HL-60/S4 treated with retinoic acid at 250 ng/mL for 4 days and 3 days (cell line): ENCODE data around the gene ALG5.

Experiments used
- in situ Hi-C: fragments of 300-500 bp; cut with MboI; formaldehyde crosslinking; loops from 2 replicates; pipeline ENCODE4 v1.7.0; 2022; ENCODE audit warnings: low sequenced_read_pairs

ALG5 gene

DNA sequence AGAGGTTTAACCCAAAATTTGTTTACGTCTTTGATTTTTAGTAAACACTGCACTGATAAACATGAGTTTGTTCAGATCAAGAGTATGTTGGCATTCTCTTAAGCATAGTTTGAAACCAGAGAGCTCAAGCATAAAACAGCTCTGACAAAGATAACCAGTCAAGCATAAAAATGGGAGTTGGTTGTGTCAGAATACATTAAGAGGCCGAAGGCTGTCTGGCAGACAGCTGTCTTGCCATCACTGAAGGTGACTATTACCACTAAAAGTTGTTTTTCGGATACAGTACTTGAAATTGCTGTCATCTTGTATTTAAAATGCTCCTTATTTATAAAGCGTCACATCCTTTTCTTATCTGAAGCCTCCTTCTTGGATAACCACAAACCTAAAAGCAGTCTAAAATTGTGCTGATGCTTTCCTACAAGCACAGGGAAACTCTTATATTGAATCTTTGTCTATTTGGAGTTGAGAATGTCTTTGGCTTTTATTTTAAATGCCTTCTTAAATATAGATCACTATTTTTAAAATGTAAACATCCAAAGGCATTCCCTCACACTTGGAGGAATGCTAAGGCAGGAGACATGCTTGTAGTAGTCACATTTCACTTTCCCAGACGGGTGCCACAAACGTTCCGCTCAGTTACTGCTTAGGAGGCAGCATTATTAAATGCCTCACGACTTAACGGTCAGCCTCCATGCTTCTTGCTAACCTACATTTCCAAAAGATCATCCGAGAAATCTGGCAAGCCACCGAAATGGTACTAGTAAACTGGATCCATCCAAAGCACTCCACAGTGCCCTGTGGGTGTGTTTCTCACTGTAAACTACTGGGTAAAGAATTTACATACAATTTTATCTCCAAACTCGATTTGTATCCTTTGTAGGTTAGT lies 80.7 kb downstream of the ALG5 start:
- in situ Hi-C loops: no loop called here

DNA sequence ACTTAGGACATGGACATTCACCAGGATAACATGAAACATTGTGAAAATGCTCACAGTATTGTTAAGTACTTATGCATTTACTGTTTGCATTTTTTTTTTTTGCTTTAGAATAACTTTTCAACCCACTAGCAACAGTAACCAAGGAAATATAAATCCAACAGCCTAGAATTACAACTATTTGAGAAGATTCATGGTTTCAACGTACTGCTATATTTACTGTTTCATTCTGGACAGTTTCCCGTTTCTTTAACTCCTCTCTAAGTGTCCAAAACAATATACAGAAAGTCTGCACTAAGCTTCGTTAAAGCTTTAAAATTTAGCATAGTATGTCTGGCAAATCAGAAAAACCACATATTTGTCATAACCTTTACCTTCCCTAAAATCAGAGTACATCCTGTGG lies 81.8 kb downstream of the ALG5 start:
- in situ Hi-C loops: no loop called here

DNA sequence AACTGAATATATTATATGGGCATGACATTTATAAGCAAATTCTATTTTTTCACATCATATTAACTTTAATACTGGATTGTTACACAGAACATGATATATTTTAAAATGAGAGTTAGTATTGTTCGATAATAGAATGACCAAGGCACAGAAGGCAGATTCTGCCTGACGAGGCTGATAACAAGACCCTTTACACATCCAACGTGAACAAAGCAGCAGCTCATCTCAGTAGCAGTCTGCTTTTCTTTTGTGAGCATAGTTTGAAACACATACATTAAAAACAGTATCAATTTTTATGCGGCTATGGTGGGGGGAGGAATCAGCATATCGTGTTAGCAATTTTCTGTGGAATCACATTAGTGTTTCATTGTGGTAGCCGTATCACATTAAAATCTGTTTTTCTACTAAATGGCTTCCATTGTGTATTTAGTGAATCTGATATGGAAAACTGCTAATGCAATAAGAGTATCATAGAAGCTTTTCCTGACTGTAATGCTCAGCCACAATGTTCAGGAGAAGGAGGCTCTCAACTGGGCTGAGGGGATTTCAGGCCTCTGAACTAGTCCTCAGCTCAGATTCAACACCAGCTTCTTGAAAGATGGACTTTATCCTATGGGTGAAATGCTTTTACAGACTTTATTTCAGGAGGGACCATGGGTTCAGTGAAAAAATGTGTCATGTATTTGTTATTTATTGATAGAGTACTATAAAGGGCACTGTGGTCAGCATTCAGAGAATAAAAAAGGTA lies 83.1 kb downstream of the ALG5 start:
- in situ Hi-C loops: no loop called here

DNA sequence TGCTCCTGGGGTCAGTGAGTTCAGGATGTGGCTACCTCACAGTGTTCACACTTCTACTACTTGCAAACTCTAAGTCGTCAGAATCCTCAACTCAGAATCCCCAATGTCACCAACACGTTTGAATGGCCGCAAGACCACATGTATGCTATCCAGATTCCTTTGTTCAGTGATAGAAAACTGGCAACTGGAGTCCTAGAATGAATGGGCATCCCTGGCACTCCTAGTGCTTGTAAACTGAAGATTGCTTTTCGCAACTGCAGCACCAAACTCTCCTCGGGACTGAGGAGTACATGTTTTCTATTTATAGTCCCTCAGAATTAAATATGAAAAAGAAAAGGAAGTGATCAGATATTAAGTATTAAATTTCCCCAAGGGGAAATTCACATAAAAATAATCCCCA lies 84.0 kb downstream of the ALG5 start:
- in situ Hi-C loops: no loop called here

DNA sequence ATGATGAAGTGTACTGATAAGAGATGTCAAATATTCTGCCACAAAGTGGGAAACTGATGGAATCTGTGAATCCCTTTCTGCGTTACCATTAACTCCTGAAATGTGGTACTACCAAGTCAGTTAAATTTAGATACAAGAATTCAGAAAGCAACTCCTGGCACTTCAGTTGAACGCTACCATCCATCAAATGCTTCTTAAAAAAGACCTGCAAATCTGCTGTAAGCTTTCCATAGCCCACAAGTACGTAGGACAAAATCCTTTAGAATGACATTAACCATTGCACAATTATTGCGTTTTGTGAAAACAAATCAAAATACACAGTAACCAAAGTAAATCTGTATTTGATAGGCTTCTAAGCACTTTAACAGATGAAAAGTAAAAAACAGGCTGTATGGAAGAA lies 84.5 kb downstream of the ALG5 start:
- in situ Hi-C loops: no loop called here

DNA sequence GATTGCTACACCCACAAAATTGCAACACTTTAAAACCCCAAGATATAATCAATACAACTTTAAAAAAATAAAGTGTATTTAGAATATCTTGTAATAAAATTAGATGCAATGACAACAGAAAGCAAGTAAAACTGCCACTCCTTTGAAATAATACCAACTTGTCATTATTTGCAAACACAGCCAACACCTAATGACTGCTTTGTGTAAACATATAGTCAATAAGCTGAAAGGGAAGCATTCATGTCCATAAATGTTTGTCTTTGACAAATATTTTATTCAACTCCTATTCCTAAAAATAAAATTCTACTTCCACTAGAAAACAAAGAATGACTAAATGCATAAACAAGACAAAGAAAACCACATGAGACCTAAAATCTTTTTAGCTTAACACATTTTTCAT lies 85.7 kb downstream of the ALG5 start:
- in situ Hi-C loops: no loop called here

DNA sequence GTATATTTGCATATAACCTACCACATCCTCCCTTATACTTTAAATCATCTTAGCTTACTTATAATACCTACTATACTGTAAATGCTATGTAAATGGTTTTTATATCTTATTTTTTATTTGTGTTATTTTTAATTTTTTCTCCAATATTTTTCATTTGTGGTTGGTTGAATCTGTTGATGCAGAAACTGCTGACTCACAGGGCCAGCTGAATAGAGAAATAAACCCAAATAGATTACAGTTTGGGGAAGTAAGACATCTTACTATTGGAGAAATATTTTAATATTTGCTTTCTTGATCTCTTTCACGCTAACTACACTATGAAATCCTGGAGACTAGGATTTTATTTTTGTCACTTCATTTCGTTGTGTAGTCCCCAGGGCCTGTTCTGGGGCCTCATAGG lies 86.2 kb downstream of the ALG5 start:
- in situ Hi-C loops: no loop called here

DNA sequence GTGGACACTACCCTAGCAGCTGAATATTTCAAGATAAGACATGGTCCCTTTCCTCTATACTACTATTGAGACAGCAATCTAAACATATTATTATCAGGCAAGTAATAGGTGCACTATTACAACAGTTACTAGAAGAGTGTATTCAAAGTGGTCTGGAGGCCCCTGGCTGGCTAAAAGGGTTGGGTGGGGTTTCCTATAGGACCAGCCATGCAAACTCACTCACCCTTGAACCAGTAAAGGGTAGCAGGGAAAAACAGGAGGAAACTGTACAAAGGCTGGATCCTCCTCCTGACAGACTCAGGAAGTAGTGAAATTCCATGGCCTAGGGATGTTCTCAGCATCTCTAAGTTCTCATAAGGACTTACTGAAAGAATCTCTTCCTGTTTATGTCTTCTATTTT lies 86.8 kb downstream of the ALG5 start:
- in situ Hi-C loops: no loop called here

DNA sequence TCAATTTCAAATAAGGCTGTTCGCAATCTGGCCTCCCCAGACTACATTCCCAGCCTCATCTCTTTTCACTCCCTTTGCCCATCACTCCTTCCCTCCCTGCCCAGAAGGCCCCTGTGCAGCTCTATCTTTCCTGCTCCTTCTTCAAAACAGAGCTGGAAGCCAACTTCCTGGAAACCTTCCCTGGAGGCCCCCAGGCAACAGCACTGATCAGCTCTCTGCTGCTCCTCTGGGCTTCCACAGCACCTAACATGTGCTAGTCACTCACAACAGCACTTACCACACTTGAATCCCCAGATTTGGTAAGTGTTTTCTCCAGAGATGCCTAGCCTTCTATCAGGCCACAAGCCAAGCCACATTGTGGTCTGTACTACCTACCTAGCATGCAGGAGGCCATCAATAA lies 88.6 kb downstream of the ALG5 start:
- in situ Hi-C loops: no loop called here

DNA sequence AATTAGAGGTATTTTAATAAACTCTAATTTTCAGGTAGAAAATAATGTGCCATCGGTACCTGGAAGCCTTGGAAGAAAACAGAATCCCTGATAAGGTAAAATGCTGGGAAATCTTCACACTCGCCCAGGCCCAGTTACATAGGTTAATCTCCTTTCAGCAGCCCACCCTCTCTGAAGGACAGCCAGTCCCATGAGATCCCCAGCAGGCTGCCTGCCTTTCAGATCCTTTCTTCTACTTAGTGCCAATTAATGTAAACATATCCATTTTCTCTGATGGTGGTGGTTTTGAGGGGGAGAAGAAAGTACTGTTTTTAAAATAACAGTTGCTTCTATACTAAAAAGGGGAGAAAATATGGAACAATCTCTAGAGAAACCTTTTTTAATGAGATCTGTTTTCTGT lies 91.3 kb downstream of the ALG5 start:
- in situ Hi-C loops: no loop called here

DNA sequence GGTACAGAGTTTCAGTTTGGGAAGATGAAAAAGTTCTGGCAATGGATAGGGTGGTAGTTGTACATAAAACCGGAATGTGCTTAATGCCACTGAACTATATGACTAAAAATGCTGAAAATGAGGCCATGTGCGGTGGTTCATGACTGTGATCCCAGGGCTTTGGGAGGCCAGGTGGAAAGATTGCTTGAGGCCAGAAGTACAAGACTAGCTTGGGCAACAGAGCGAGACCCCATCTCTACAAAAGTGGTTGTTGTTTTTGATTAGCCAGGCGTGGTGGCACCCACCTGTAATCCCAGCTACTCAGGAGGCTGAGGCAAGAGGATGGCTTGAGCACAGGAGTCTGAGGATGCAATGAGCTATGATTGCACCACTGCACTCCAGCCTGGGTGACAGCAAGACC lies 91.9 kb downstream of the ALG5 start:
- in situ Hi-C loops: no loop called here

DNA sequence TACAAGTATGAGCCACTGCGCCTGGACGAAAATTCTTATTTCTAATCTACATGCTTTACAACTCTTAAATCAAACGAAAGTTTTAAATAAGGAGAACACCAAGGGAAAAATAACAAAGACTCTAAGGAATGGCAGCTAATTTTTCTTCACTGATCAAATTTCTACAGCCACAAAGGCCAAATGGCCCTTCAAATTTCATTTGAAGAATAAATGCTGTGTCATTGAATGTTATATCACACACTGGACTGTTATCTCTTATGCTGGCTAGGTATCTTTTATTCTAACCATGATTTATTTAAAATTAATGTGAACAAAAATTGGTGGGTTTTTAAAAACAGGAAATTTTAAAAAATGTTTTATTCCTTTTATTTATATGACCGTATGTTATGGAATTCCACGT lies 93.2 kb downstream of the ALG5 start:
- in situ Hi-C loops: no loop called here

DNA sequence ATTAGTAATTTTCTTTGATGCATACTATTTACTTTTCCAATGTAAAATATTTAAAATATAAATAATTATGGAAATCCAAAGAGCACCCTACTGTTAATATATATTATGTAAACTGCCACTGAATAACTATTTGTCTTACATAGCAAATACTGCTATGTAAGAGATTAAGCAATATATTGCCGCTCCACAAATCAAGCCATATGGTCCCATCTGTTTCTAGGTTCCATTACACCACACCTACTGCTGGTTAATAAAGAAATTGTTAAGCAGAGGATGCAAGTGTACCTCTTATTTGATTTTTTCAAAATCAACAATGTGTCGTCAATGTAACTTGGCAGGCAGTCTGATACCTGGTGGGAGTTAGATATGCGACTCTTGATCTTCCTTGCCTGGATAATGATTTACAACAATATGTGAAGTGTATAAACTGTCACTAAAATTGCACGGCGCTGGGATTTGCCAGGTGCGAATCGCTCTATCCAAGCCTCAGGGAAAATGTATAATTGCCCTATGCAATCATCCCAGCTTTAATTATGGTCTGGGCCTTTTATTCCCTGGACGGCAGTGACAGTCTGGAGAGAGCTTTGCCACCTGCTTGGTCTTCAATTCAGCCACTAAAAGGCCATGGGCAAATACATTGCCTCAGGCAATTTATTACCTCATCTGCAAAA lies 95.1 kb downstream of the ALG5 start:
- in situ Hi-C loops: no loop called here
